Ishikawa (cell line): Measurements from ENCODE around the gene CYP27A1.

ENCODE experiments used
- CEBPB ChIP-seq: IDR thresholded peaks from 2 replicates; pipeline ENCODE4 v1.6.1; 2012
- CREB1 ChIP-seq: IDR thresholded peaks from 2 replicates; pipeline ENCODE4 v1.6.1; 2012; ENCODE audit warnings: low read depth
- EGR1 ChIP-seq: IDR thresholded peaks from 2 replicates; pipeline ENCODE4 v1.6.1; 2012
- EP300 ChIP-seq: IDR thresholded peaks from 2 replicates; pipeline ENCODE4 v1.6.1; 2012; ENCODE audit warnings: borderline replicate concordance
- FOXM1 ChIP-seq: IDR thresholded peaks from 2 replicates; pipeline ENCODE4 v1.6.1; 2012; ENCODE audit warnings: low read depth, borderline replicate concordance
- NFIC ChIP-seq: IDR thresholded peaks from 2 replicates; pipeline ENCODE4 v1.6.1; 2012
- RAD21 ChIP-seq: IDR thresholded peaks from 2 replicates; pipeline ENCODE4 v1.6.1; 2012; ENCODE audit warnings: low read depth
- TAF1 ChIP-seq: IDR thresholded peaks from 2 replicates; pipeline ENCODE4 v1.6.1; 2012; ENCODE audit warnings: low read depth, mild to moderate bottlenecking
- TCF12 ChIP-seq: IDR thresholded peaks from 2 replicates; pipeline ENCODE4 v1.6.1; 2012; ENCODE audit warnings: low read depth
- TEAD4 ChIP-seq: IDR thresholded peaks from 2 replicates; pipeline ENCODE4 v1.6.1; 2012
- YY1 ChIP-seq: IDR thresholded peaks from 2 replicates; pipeline ENCODE4 v1.6.1; 2012; ENCODE audit warnings: low read depth
- ZBTB7A ChIP-seq: IDR thresholded peaks from 2 replicates; pipeline ENCODE4 v1.6.1; 2012; ENCODE audit warnings: low read depth
- TF ChIP-seq, protein P1 (sequence below): IDR thresholded peaks from 2 replicates; pipeline ENCODE4 v1.6.1; 2012
- TF ChIP-seq, protein P2 (sequence below): IDR thresholded peaks from 2 replicates; pipeline ENCODE4 v1.6.1; 2012
- TF ChIP-seq, protein P3 (sequence below): IDR thresholded peaks from 2 replicates; pipeline ENCODE4 v1.6.1; 2012; ENCODE audit warnings: low read depth, mild to moderate bottlenecking

The CYP27A1 gene

DNA sequence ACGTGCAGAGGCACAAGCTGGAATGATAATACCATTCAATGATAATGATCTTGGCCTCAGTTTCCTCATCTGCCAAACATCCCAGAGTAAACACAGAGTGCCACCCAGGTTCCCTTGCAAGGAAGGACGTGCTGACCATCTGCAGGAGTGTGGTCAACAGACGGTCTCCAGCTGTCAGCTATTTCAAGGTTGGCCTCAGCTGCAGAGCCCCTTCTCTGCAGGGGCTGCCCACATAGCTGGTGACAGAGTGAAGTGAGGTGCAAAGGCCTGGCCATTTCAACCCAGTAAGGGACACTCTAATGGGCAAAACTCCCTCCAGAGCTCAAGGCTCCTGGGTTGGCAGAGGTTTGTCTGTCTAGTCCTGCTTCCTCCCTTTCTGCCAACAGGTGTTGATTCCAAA, 69.3 kb downstream of the CYP27A1 start:
- no peak for TF ChIP-seq TEAD4
- TF ChIP-seq, protein P1, sequence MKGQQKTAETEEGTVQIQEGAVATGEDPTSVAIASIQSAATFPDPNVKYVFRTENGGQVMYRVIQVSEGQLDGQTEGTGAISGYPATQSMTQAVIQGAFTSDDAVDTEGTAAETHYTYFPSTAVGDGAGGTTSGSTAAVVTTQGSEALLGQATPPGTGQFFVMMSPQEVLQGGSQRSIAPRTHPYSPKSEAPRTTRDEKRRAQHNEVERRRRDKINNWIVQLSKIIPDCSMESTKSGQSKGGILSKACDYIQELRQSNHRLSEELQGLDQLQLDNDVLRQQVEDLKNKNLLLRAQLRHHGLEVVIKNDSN, result no peak
- TF ChIP-seq, protein P2, sequence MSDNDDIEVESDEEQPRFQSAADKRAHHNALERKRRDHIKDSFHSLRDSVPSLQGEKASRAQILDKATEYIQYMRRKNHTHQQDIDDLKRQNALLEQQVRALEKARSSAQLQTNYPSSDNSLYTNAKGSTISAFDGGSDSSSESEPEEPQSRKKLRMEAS, result no peak
- TF ChIP-seq, protein P3, sequence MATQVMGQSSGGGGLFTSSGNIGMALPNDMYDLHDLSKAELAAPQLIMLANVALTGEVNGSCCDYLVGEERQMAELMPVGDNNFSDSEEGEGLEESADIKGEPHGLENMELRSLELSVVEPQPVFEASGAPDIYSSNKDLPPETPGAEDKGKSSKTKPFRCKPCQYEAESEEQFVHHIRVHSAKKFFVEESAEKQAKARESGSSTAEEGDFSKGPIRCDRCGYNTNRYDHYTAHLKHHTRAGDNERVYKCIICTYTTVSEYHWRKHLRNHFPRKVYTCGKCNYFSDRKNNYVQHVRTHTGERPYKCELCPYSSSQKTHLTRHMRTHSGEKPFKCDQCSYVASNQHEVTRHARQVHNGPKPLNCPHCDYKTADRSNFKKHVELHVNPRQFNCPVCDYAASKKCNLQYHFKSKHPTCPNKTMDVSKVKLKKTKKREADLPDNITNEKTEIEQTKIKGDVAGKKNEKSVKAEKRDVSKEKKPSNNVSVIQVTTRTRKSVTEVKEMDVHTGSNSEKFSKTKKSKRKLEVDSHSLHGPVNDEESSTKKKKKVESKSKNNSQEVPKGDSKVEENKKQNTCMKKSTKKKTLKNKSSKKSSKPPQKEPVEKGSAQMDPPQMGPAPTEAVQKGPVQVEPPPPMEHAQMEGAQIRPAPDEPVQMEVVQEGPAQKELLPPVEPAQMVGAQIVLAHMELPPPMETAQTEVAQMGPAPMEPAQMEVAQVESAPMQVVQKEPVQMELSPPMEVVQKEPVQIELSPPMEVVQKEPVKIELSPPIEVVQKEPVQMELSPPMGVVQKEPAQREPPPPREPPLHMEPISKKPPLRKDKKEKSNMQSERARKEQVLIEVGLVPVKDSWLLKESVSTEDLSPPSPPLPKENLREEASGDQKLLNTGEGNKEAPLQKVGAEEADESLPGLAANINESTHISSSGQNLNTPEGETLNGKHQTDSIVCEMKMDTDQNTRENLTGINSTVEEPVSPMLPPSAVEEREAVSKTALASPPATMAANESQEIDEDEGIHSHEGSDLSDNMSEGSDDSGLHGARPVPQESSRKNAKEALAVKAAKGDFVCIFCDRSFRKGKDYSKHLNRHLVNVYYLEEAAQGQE, result no peak
- no peak for TF ChIP-seq TCF12
- no peak for TF ChIP-seq ZBTB7A
- TF ChIP-seq RAD21, result no peak
- TF ChIP-seq EGR1, result no peak
- no peak for TF ChIP-seq CREB1
- no peak for TF ChIP-seq TAF1
- TF ChIP-seq NFIC, result no peak
- no peak for TF ChIP-seq YY1
- no peak for TF ChIP-seq FOXM1
- no peak for TF ChIP-seq CEBPB

DNA sequence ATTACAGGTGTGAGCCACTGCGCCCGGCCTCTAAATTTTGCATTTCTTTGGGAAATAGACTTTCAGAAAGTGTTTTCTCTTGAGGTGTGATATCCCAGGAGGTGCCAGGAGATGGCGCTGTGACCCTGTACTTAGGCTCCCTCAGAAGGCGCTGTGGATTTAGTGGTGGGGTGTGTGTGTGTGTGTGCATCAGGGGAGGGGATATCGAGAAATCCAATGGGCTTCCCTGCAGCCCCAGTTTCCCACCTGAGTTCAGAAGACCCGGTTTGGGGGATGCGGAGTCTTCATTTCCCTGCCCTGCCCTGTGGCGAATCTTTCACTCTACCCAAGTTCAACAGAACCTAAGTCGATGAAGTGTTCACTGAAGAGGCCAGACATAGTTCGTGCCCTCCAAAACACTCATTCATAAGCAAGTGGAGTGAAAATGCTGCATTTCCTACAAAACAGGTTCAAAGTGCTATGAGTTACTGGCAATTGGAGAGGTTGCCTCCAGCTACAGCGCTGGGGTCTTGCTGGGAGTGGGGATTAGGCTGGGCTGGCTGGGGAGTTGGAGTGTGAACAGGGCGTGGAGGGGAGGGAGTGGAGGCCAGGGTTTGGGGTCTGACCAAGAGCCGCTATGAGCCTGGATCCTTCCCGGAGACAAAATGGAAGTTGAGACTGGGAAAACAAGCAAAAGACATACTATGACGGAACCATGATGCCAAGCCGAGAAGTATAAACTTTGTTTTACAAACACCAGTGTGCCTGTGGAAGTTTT, 71.1 kb downstream of the CYP27A1 start:
- peak; percentile 96 for TF ChIP-seq RAD21
- TF ChIP-seq, protein P3, result no peak

DNA sequence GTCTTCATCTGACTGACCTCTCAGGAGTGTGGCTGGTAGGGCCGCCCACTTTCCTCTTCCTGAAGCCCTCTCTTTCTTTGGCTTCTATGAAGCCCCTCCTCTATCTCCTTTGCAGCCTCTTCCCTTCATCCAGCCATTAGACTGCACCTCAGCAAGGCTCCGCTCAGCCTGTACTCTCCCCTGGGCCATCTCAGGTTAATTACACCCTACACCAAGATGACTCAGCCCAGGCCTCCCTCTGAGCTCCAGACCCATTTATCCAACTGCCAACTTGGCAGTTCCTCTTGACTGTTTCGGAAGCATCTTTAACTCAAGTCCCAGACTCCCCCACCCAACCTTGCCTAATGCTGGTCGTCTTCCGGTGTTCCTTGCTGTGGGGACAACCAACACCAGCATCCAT, 71.8 kb downstream of the CYP27A1 start:
- TF ChIP-seq NFIC (peak; percentile 73), RAD21 (no peak; the same call in 1 of the 2 replicates), TCF12 (peak; percentile 72), FOXM1 (no peak), TEAD4 (peak; percentile 43), CEBPB (peak; percentile 39; the same call in 1 of the 2 replicates), TAF1 (no peak), CREB1 (no peak), EGR1 (no peak), ZBTB7A (no peak), EP300 (peak; percentile 65), YY1 (0 out of 2 replicates have a peak, but pooled peaks have one; percentile 43)
- TF ChIP-seq, protein P1, result no peak
- TF ChIP-seq, protein P2, result no peak
- TF ChIP-seq, protein P3, result no peak

DNA sequence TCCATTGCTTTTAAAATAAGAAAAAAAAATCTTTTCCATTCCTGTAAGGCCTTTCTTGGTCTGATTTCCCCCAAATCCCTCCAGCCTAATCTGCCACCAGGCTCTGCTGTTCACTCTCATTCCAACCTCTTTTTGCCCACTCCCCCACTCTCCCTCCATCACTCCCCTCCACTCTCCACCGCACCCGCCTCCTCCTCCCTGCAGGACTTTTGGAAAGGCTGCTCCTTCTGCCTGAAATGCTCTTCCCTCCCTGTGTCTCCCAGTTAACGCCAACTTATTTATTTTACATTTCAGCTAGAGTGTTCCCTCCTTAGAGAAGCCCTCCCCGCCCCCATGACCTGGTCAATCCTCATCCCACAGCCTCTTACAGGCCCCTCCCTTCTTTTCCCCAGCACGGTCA, 72.9 kb downstream of the CYP27A1 start:
- TF ChIP-seq, protein P1, result no peak
- TF ChIP-seq TEAD4 (no peak), YY1 (no peak), FOXM1 (no peak), CREB1 (no peak), ZBTB7A (no peak), TAF1 (no peak), TCF12 (no peak), EP300 (no peak), EGR1 (no peak), CEBPB (no peak), NFIC (no peak)
- TF ChIP-seq, protein P2, result no peak
- TF ChIP-seq, protein P3, result no peak
